Choroid plexus epithelial cell (primary cell): Measurements from ENCODE around the gene LRRN3.
A peak's percentile ranks its signal among the peaks of the same experiment; 100 is the strongest.

Experiments
- DNase-seq: peaks from one replicate; pipeline ENCODE4 v3.0.0-alpha.2; 2010; ENCODE audit warnings: low read depth
- H3K4me3 ChIP-seq: 2 replicates; pipeline ENCODE4 v1.5.1; 2011; ENCODE audit warnings: low read depth, mild to moderate bottlenecking, control low read depth, low read length, moderate library complexity
- TF ChIP-seq, protein P1 (sequence below): conservative IDR thresholded peaks from 2 replicates; pipeline ENCODE4 v1.5.1; 2011; ENCODE audit warnings: low read depth, mild to moderate bottlenecking, control low read depth, inconsistent platforms, low read length, moderate library complexity

LRRN3 gene

DNA sequence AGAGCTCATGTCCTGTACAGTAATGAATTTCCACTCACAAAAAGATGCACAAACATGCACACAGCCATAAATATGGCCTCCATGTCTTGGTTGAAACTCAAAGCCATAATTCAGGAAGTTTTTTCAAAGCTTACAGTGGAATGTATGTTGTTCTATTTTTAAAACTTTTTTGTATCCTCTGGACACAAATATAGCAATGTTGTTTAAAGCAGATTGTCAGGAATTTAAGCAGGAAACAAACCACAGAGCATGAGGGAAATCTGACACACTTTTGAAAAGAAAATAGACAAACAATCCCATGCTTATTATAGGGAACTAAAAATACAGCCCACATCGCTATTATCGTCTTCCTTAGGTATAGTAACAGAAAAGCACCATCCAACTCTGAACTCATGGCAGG is 21.5 kb downstream of the LRRN3 start:
- H3K4me3 ChIP-seq = no peak overlapping the region
- TF ChIP-seq, protein P1, sequence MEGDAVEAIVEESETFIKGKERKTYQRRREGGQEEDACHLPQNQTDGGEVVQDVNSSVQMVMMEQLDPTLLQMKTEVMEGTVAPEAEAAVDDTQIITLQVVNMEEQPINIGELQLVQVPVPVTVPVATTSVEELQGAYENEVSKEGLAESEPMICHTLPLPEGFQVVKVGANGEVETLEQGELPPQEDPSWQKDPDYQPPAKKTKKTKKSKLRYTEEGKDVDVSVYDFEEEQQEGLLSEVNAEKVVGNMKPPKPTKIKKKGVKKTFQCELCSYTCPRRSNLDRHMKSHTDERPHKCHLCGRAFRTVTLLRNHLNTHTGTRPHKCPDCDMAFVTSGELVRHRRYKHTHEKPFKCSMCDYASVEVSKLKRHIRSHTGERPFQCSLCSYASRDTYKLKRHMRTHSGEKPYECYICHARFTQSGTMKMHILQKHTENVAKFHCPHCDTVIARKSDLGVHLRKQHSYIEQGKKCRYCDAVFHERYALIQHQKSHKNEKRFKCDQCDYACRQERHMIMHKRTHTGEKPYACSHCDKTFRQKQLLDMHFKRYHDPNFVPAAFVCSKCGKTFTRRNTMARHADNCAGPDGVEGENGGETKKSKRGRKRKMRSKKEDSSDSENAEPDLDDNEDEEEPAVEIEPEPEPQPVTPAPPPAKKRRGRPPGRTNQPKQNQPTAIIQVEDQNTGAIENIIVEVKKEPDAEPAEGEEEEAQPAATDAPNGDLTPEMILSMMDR = no peak
- peak; percentile 56 for DNase-seq

DNA sequence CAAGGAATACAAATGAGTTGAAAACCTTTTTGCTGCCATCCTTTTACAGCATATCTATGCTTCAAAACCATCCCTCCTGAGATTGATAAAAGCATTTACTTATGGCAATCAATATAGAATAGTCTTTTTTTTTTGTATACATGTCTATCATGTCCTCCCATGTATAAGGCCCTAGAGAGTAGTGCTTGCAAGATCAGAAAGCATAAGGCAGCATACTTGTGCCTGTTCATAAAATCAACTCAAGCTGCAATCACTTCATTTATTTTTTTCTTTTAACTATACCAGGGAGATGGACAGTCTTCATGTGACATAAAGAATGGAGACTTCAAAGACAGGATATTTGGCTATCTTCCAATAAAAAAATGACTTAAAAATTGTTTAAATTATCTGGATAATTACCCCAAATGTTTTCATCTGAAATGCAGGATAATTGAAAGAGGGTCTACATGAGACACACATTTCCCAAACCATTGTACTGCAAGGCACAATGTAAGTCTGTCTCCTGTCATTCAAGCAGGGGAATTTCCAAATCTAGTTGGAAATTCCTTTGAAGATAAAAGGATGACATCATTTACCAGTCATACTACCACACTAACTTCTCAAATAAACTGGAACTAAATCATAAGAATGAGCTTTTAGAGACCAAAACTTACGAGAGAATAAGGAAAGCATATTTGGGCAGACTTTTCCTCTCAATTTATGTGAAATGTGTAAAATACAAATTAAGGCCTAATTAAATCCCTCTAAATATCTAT is 22.5 kb downstream of the LRRN3 start:
- TF ChIP-seq, protein P1 = no peak
- peak; percentile 83 for DNase-seq
- H3K4me3 ChIP-seq = no peak overlapping the region

- H3K4me3 ChIP-seq = no peak overlapping the region
- TF ChIP-seq, protein P1 = no peak
- no peak for DNase-seq
Measured at GRCh38 chr7:111115966-111116365, 25.0 kb downstream of the LRRN3 start.

- TF ChIP-seq, protein P1 = no peak
- DNase-seq = peak; percentile 66
- no peak overlapping the region for H3K4me3 ChIP-seq
Measured at GRCh38 chr7:111126987-111127386, 36.1 kb downstream of the LRRN3 start.

GRCh38 chr7:111129435-111129834 is 38.5 kb downstream of the LRRN3 start:
- TF ChIP-seq, protein P1 = no peak
- no peak for DNase-seq
- no peak overlapping the region for H3K4me3 ChIP-seq

- no peak overlapping the region for H3K4me3 ChIP-seq
- DNase-seq = peak; percentile 57
- TF ChIP-seq, protein P1 = no peak
Measured at GRCh38 chr7:111132833-111133232, 41.9 kb downstream of the LRRN3 start.
